Measurements from ENCODE around the gene SLC6A19. TPM values are rescaled to one million over a fixed set of nuclear protein-coding genes. Genes with fewer than 3 reads are reported as not detected.

SLC6A19 gene
- total and polyA plus RNA-seq, 4 donors = 0.17 to 4.9 (median 0.91) TPM

DNA sequence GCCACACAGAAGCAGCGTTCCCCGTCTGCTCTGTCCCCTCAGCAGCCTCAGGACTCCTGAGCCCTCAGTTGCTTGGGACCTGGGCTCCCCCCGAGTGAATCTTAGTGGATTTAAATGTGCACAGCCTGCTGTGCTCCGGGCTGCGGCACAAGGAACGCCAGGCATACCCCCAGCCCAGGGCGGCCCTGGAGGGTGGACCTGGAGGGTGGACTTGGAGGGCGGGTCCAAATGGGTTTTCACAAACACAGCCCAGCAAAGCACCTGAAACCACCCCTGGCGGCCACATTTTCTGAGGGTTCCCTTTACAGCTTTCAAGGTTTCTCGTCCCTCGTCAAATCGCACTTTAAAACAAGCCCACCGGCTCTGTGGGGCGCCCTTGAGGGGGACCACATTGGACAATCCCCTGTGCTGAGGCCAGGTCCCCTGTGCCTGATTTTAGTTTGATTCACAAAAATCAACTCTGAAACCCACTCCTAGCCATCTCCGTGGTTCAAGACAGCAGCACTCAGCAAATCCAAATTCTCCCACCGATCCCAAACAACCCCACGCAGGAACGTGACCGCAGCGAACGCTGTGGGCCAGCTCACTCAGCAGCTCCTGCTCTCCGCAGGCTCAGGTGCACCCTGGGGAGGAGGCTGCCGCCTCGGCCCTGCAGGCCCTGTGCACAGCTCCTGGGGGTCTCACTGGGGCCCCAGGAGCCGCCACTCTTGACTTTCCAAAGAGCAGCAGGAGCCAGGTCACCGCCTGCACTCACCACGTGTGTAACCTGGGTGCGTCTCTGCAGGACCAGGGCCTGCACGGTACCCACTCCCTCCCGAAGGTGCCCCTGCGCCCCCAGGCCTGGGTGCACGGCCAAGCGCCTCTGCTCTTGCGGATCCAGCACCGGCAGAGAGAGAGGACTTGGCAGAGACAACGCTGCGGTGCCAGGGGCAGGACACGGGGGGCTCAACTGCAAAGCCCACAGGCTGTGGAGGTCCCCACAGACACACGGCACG is 64.4 kb downstream of the SLC6A19 start:
- no peaks in the 10 kb centered on the region for H3K27me3 ChIP-seq (ENCODE audit: control insufficient read depth in 4 of 4, insufficient read depth in 4 of 4, low read length in 3 of 4)
- H3K9me3 ChIP-seq (ENCODE audit: control insufficient read depth in 4 of 4, low read length in 3 of 4) = peaks cover 0 to 3% (median 0%) of the 10 kb centered on the region in 4 donors
- no peak overlapping the region for H3K27ac ChIP-seq (ENCODE audit: low read depth in 1 of 2, low read length in 2 of 2)
- no peak for TF ChIP-seq RAD21 (IDR thresholded peaks at IDR 0.05)
- TF ChIP-seq, protein P1, sequence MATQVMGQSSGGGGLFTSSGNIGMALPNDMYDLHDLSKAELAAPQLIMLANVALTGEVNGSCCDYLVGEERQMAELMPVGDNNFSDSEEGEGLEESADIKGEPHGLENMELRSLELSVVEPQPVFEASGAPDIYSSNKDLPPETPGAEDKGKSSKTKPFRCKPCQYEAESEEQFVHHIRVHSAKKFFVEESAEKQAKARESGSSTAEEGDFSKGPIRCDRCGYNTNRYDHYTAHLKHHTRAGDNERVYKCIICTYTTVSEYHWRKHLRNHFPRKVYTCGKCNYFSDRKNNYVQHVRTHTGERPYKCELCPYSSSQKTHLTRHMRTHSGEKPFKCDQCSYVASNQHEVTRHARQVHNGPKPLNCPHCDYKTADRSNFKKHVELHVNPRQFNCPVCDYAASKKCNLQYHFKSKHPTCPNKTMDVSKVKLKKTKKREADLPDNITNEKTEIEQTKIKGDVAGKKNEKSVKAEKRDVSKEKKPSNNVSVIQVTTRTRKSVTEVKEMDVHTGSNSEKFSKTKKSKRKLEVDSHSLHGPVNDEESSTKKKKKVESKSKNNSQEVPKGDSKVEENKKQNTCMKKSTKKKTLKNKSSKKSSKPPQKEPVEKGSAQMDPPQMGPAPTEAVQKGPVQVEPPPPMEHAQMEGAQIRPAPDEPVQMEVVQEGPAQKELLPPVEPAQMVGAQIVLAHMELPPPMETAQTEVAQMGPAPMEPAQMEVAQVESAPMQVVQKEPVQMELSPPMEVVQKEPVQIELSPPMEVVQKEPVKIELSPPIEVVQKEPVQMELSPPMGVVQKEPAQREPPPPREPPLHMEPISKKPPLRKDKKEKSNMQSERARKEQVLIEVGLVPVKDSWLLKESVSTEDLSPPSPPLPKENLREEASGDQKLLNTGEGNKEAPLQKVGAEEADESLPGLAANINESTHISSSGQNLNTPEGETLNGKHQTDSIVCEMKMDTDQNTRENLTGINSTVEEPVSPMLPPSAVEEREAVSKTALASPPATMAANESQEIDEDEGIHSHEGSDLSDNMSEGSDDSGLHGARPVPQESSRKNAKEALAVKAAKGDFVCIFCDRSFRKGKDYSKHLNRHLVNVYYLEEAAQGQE (IDR thresholded peaks at IDR 0.05) = no peak
- no peak for TF ChIP-seq HNF4G (IDR thresholded peaks at IDR 0.05)
- TF ChIP-seq, protein P2, sequence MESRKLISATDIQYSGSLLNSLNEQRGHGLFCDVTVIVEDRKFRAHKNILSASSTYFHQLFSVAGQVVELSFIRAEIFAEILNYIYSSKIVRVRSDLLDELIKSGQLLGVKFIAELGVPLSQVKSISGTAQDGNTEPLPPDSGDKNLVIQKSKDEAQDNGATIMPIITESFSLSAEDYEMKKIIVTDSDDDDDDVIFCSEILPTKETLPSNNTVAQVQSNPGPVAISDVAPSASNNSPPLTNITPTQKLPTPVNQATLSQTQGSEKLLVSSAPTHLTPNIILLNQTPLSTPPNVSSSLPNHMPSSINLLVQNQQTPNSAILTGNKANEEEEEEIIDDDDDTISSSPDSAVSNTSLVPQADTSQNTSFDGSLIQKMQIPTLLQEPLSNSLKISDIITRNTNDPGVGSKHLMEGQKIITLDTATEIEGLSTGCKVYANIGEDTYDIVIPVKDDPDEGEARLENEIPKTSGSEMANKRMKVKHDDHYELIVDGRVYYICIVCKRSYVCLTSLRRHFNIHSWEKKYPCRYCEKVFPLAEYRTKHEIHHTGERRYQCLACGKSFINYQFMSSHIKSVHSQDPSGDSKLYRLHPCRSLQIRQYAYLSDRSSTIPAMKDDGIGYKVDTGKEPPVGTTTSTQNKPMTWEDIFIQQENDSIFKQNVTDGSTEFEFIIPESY (IDR thresholded peaks at IDR 0.05) = no peak
- TF ChIP-seq, protein P3, sequence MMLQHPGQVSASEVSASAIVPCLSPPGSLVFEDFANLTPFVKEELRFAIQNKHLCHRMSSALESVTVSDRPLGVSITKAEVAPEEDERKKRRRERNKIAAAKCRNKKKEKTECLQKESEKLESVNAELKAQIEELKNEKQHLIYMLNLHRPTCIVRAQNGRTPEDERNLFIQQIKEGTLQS (IDR thresholded peaks at IDR 0.05) = no peak
- TF ChIP-seq FOXA1 (IDR thresholded peaks at IDR 0.05) = no peak
- no peak for TF ChIP-seq YY1 (IDR thresholded peaks at IDR 0.05)
- no peak for TF ChIP-seq JUND (IDR thresholded peaks at IDR 0.05)
- no peak for TF ChIP-seq FOXA2 (IDR thresholded peaks at IDR 0.05)
- TF ChIP-seq TAF1 (conservative IDR thresholded peaks at IDR 0.05) = no peak
- no peak for TF ChIP-seq GABPA (IDR thresholded peaks at IDR 0.05 in 1 of 2, conservative IDR thresholded peaks at IDR 0.05 in 1 of 2)
- no peak for TF ChIP-seq SP1 (IDR thresholded peaks at IDR 0.05)
- no peak for TF ChIP-seq RXRA (IDR thresholded peaks at IDR 0.05)
- TF ChIP-seq, protein P4, sequence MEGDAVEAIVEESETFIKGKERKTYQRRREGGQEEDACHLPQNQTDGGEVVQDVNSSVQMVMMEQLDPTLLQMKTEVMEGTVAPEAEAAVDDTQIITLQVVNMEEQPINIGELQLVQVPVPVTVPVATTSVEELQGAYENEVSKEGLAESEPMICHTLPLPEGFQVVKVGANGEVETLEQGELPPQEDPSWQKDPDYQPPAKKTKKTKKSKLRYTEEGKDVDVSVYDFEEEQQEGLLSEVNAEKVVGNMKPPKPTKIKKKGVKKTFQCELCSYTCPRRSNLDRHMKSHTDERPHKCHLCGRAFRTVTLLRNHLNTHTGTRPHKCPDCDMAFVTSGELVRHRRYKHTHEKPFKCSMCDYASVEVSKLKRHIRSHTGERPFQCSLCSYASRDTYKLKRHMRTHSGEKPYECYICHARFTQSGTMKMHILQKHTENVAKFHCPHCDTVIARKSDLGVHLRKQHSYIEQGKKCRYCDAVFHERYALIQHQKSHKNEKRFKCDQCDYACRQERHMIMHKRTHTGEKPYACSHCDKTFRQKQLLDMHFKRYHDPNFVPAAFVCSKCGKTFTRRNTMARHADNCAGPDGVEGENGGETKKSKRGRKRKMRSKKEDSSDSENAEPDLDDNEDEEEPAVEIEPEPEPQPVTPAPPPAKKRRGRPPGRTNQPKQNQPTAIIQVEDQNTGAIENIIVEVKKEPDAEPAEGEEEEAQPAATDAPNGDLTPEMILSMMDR (IDR thresholded peaks at IDR 0.05; ENCODE audit: low read depth, low read length, missing input control) = no peak
- DNase-seq (ENCODE audit: low spot score) = no peak
- H3K9ac ChIP-seq (ENCODE audit: low read depth in 1 of 2, low read length in 2 of 2) = no peak overlapping the region
- 91% methylated on average over 40 of the region's 40 CpGs for WGBS
- H3K4me3 ChIP-seq (ENCODE audit: low read depth in 1 of 3, low read length in 3 of 3) = no peak overlapping the region
- H3K4me1 ChIP-seq (ENCODE audit: control insufficient read depth in 4 of 4, insufficient read depth in 4 of 4, low read length in 3 of 4) = no peaks in the 10 kb centered on the region
- H3K36me3 ChIP-seq (ENCODE audit: control insufficient read depth in 4 of 4, insufficient read depth in 3 of 4, low read depth in 1 of 4, low read length in 3 of 4) = no peaks in the 10 kb centered on the region
